RWPE2 (cell line): ENCODE results near the gene CAV1.

ENCODE experiments used
- ATAC-seq: fragments of 200-7000 bp; cut with Tn5 transposase; 3 replicates; pipeline ENCODE4 v1.9.1; 2021; ENCODE audit warnings: low read depth
- DNase-seq: peaks from one replicate; pipeline ENCODE4 v3.0.0-alpha.2; 2020; ENCODE audit warnings: low spot score
- H3K27ac ChIP-seq: fragments of 450-650 bp; 2 replicates; pipeline ENCODE4 v1.5.1; 2017; ENCODE audit warnings: mild to moderate bottlenecking; ENCODE audit not compliant: poor library complexity, severe bottlenecking
- H3K27me3 ChIP-seq: fragments of 250-450 bp; sonication (Bioruptor Pico); 2 replicates; pipeline ENCODE4 v1.5.1; 2021; ENCODE audit warnings: mild to moderate bottlenecking, moderate library complexity; ENCODE audit not compliant: insufficient read depth, poor library complexity, severe bottlenecking
- H3K36me3 ChIP-seq: fragments of 250-450 bp; sonication (Bioruptor Pico); 2 replicates; pipeline ENCODE4 v1.5.1; 2020; ENCODE audit warnings: low read depth, mild to moderate bottlenecking, moderate library complexity
- H3K4me1 ChIP-seq: fragments of 250-450 bp; sonication (Bioruptor Pico); 2 replicates; pipeline ENCODE4 v1.5.1; 2021; ENCODE audit warnings: mild to moderate bottlenecking, moderate library complexity; ENCODE audit not compliant: insufficient read depth, poor library complexity, severe bottlenecking
- H3K4me3 ChIP-seq: fragments of 250-450 bp; sonication (Bioruptor Pico); 2 replicates; pipeline ENCODE4 v1.5.1; 2021; ENCODE audit warnings: mild to moderate bottlenecking, moderate library complexity; ENCODE audit not compliant: severe bottlenecking
- H3K9me3 ChIP-seq: fragments of 250-450 bp; sonication (Bioruptor Pico); 2 replicates; pipeline ENCODE4 v1.5.1; 2021; ENCODE audit warnings: mild to moderate bottlenecking, moderate library complexity; ENCODE audit not compliant: severe bottlenecking
- TF ChIP-seq, protein P1 (sequence below): fragments of 450-650 bp; IDR thresholded peaks from one replicate; pipeline ENCODE4 v1.5.1; 2017; ENCODE audit warnings: mild to moderate bottlenecking, moderate library complexity; ENCODE audit not compliant: poor library complexity, severe bottlenecking

The CAV1 gene

DNA sequence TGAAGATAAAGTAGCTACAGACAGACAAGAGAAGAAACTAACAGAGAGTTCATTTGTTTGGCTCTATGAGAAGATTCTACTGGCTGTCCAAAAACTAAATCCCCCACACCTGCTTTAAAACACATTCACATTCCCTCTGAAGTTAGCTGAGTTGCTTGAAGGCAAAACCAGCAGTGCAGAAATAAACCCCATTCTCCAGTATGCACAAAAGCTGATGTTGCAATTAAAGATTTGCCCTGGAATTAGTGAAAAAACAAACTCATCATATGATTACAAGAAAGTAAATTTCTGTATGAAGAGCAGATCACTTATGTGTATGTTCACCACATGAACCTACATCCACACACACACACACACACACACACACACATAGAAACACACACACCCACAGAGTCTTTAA lies 9.3 kb upstream of the CAV1 start:
- no peak overlapping the region for H3K4me3 ChIP-seq
- H3K4me1 ChIP-seq: peaks cover 27% of the 10 kb centered on the region
- ATAC-seq (no peak), DNase-seq (no peak)
- no peak overlapping the region for H3K27ac ChIP-seq
- H3K27me3 ChIP-seq: no peaks in the 10 kb centered on the region
- TF ChIP-seq, protein P1, sequence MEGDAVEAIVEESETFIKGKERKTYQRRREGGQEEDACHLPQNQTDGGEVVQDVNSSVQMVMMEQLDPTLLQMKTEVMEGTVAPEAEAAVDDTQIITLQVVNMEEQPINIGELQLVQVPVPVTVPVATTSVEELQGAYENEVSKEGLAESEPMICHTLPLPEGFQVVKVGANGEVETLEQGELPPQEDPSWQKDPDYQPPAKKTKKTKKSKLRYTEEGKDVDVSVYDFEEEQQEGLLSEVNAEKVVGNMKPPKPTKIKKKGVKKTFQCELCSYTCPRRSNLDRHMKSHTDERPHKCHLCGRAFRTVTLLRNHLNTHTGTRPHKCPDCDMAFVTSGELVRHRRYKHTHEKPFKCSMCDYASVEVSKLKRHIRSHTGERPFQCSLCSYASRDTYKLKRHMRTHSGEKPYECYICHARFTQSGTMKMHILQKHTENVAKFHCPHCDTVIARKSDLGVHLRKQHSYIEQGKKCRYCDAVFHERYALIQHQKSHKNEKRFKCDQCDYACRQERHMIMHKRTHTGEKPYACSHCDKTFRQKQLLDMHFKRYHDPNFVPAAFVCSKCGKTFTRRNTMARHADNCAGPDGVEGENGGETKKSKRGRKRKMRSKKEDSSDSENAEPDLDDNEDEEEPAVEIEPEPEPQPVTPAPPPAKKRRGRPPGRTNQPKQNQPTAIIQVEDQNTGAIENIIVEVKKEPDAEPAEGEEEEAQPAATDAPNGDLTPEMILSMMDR: no peak
- no peaks in the 10 kb centered on the region for H3K36me3 ChIP-seq
- no peaks in the 10 kb centered on the region for H3K9me3 ChIP-seq

DNA sequence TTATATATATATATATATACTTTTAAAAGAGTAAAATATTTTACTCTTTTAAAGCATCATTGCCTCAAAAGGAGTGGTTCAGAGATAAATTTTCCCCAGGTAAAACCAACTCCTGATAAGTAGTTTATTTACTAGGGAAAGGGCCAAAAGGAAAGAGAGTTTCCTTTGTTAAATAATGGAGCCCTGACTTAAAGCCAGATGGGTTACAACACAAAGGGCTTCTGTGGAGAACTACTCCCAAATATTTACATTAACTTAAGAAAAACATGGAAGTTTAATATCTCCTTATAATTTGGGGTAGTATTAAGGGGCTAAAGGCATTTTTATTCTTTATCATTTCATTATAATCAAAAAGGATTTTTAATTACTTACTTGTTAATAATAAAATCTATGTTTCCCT lies 8.5 kb upstream of the CAV1 start:
- TF ChIP-seq, protein P1: no peak
- Histone ChIP-seq H3K36me3 (no peaks in the 10 kb centered on the region), H3K27me3 (no peaks in the 10 kb centered on the region), H3K4me3 (no peak overlapping the region), H3K4me1 (peaks cover 27% of the 10 kb centered on the region), H3K27ac (no peak overlapping the region), H3K9me3 (no peaks in the 10 kb centered on the region)
- DNase-seq: no peak
- ATAC-seq: no peak

DNA sequence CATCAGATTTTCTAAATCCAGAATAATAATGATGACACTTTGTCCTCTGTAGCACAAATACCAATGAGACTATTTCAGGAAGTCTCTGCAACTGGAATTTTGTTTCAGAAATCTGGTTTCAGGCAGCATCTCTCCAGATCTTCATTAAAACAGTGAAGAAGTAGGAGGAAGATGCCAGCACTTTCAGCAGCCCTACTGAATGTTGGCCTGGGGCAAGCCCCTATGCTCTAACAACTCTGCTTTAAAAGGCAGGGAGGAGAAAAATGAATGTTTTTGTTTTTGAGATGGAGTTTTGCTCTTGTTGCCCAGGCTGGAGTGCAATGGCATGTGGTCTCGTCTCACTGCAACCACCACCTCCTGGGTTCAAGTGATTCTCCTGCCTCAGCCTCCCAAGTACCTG lies 7.2 kb upstream of the CAV1 start:
- Histone ChIP-seq H3K9me3 (no peaks in the 10 kb centered on the region), H3K4me3 (no peak overlapping the region), H3K4me1 (peaks cover 28% of the 10 kb centered on the region), H3K36me3 (no peaks in the 10 kb centered on the region), H3K27me3 (no peaks in the 10 kb centered on the region), H3K27ac (no peak overlapping the region)
- TF ChIP-seq, protein P1: no peak
- DNase-seq (no peak), ATAC-seq (no peak)

DNA sequence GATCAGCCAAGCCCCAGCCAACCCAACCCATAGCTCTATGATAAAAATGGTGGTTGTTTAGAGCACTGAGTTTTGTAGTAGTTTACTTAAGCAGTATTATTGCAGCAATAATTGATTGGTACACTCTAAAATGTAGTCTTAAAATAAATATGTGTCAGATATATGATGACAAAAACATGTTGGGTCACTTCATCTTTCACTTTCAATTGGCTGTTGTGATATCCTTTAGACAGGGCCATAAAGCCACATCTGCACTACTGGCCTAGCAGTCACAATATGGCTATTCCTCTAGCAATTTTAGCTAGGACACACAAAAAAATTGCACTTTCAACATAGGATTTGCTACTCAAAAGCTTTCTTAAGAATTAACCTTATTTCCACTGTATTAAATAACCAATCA lies 5.9 kb upstream of the CAV1 start:
- H3K9me3 ChIP-seq: no peaks in the 10 kb centered on the region
- TF ChIP-seq, protein P1: no peak
- H3K27ac ChIP-seq: no peak overlapping the region
- no peaks in the 10 kb centered on the region for H3K36me3 ChIP-seq
- H3K4me1 ChIP-seq: peaks cover 37% of the 10 kb centered on the region
- DNase-seq (no peak), ATAC-seq (no peak)
- no peaks in the 10 kb centered on the region for H3K27me3 ChIP-seq
- H3K4me3 ChIP-seq: no peak overlapping the region

DNA sequence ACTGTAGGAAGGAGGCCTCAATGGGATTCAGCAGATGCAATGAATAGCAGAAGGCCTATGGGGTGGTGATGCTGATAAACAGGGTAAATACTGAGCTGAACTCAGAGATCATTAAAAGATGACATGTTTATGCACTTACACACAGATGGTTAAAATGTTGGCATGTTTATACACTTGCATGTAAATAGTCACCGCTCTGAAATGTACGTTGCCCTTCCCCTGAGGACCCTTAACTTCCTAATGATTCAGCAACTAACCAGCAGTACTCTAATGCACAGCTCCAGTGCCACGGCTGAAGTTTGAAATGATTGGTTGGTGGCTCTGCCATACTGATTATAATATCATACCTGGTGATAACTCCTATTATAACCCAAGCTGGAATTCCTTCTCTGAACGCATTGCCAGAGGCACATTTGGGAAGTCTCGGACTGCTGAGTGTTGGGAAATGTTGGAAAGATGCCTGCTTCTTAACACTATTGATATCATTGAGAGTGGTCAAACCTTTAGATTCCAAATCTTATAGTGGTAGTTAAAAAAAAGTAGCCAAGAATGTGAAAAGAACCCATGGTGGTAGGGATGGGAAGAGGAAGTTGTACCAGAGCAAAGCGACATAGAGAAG lies 3.7 kb upstream of the CAV1 start:
- no peaks in the 10 kb centered on the region for H3K27me3 ChIP-seq
- peaks cover 8% of the 10 kb centered on the region for H3K36me3 ChIP-seq
- ATAC-seq (peak; percentile 33), DNase-seq (no peak)
- no peaks in the 10 kb centered on the region for H3K9me3 ChIP-seq
- no peak overlapping the region for H3K4me3 ChIP-seq
- TF ChIP-seq, protein P1: no peak
- peaks cover 40% of the 10 kb centered on the region for H3K4me1 ChIP-seq
- peak overlapping the region; percentile 99 for H3K27ac ChIP-seq
